Esophagus muscularis mucosa (tissue), 4 donors: Measurements from ENCODE around the gene NRIP1. TPM values are rescaled to one million over a fixed set of nuclear protein-coding genes. Genes with fewer than 3 reads are reported as not detected.

ENCODE experiments used
- DNase-seq: peaks from one replicate; pipeline ENCODE4 v3.0.0-alpha.2; 2017; ENCODE audit errors: extremely low spot score
- H3K27ac ChIP-seq, 4 donors: fragments of 200-600 bp; sonication (generic); replicated peaks in 1 of 4; 1 replicate in 3 of 4; 2 replicates in 1 of 4; pipeline ENCODE4 v1.5.1; 2016 to 2019; ENCODE audit warnings: mild to moderate bottlenecking in 1 of 4
- H3K27me3 ChIP-seq, 4 donors: fragments of 200-600 bp; sonication (generic); one replicate each; pipeline versions ENCODE4 v1.5.1 to v1.6.0; 2016 to 2019
- H3K36me3 ChIP-seq, 4 donors: fragments of 200-600 bp; sonication (generic); one replicate each; pipeline ENCODE4 v1.5.1; 2016 to 2019
- H3K4me1 ChIP-seq, 4 donors: fragments of 200-600 bp; sonication (generic); one replicate each; pipeline ENCODE4 v1.5.1; 2016 to 2019
- H3K4me3 ChIP-seq, 4 donors: fragments of 200-600 bp; sonication (generic); 1 replicate in 2 of 4; 2 replicates in 2 of 4; pipeline ENCODE4 v1.5.1; 2016 to 2019; ENCODE audit warnings: mild to moderate bottlenecking in 4 of 4, moderate library complexity in 1 of 4
- H3K9me3 ChIP-seq, 4 donors: fragments of 200-600 bp; sonication (generic); 1 replicate in 3 of 4; 2 replicates in 1 of 4; pipeline ENCODE4 v1.5.1; 2016 to 2019
- CTCF ChIP-seq, 3 experiments: fragments of 200-600 bp in 2 of 3; fragments of 450-650 bp in 1 of 3; sonication (generic) in 2 of 3; IDR thresholded peaks; one replicate each; pipeline ENCODE4 v1.5.1; 2017 to 2019; ENCODE audit warnings: antibody characterized with exemption in 3 of 3, mild to moderate bottlenecking in 2 of 3, moderate library complexity in 1 of 3
- EP300 ChIP-seq: sonication (generic); formaldehyde crosslinking; IDR thresholded peaks from one replicate; pipeline ENCODE4 v1.6.1; 2017; ENCODE audit warnings: antibody characterized with exemption
- POLR2A ChIP-seq: fragments of 450-650 bp; IDR thresholded peaks from one replicate; pipeline ENCODE4 v1.6.1; 2017; ENCODE audit warnings: antibody characterized with exemption, moderate library complexity, mild to moderate bottlenecking, low read depth
- POLR2AphosphoS5 ChIP-seq, 2 donors: sonication (generic); formaldehyde crosslinking; IDR thresholded peaks; one replicate each; pipeline ENCODE4 v1.6.1; 2017; ENCODE audit warnings: antibody characterized with exemption in 2 of 2
- WGBS: methylation state at CpG from one replicate; pipeline ENCODE4 v1.1.5; 2018; 5-methylcytosine and 5-hydroxymethylcytosine counted together
- intact Hi-C: fragments of 100-400 bp; cut with DNase I; formaldehyde crosslinking; loops from one replicate; pipeline ENCODE4 v1.15.1; 2023
- total RNA-seq, 4 donors: library from RNA; depleted of rRNA; stranded (reverse); fragments of >200 nt; gene quantifications; one replicate each; pipeline versions ENCODE4 v1.1.0 to v1.2.1, GENCODE V29; 2016

Gene NRIP1
- total RNA-seq, 4 donors from 2014 or later = 21.7 to 33.3 (median 28.5) TPM

GRCh38 chr21:15094706-15095105 is 29.9 kb upstream of the NRIP1 start:
- Histone ChIP-seq H3K27me3 (no peaks in the 10 kb centered on the region), H3K36me3 (no peaks in the 10 kb centered on the region), H3K27ac (no peak overlapping the region), H3K9me3 (no peaks in the 10 kb centered on the region), H3K4me3 (no peak overlapping the region), H3K4me1 (no peaks in the 10 kb centered on the region)
- intact Hi-C loops = no loop called here
- no peak for DNase-seq
- no peak for TF ChIP-seq POLR2A
- TF ChIP-seq EP300 = no peak
- no peak for TF ChIP-seq CTCF (IDR thresholded peaks at IDR 0.05)
- no peak for TF ChIP-seq POLR2AphosphoS5 (IDR thresholded peaks at IDR 0.05)
- 72% methylated on average over 4 of the region's 4 CpGs for WGBS

GRCh38 chr21:15093216-15093615 is 28.4 kb upstream of the NRIP1 start:
- H3K36me3 ChIP-seq = no peaks in the 10 kb centered on the region
- H3K4me1 ChIP-seq = no peaks in the 10 kb centered on the region
- no peaks in the 10 kb centered on the region for H3K9me3 ChIP-seq
- TF ChIP-seq CTCF (IDR thresholded peaks at IDR 0.05) = no peak
- TF ChIP-seq POLR2A = no peak
- no peak for TF ChIP-seq EP300
- TF ChIP-seq POLR2AphosphoS5 (IDR thresholded peaks at IDR 0.05) = no peak
- H3K27me3 ChIP-seq = no peaks in the 10 kb centered on the region
- no peak overlapping the region for H3K4me3 ChIP-seq
- DNase-seq = no peak
- 85% methylated on average over 1 of the region's 1 CpG for whole genome bisulfite sequencing
- intact Hi-C loops = no loop called here
- H3K27ac ChIP-seq = no peak overlapping the region

- Histone ChIP-seq H3K4me1 (no peaks in the 10 kb centered on the region), H3K9me3 (no peaks in the 10 kb centered on the region), H3K4me3 (no peak overlapping the region), H3K36me3 (no peaks in the 10 kb centered on the region), H3K27ac (no peak overlapping the region), H3K27me3 (no peaks in the 10 kb centered on the region)
- intact Hi-C loops = no loop called here
- TF ChIP-seq EP300 (no peak), CTCF (IDR thresholded peaks at IDR 0.05) (no peak), POLR2AphosphoS5 (IDR thresholded peaks at IDR 0.05) (no peak), POLR2A (no peak)
- DNase-seq = no peak
- 91% methylated on average over 2 of the region's 2 CpGs for WGBS
Measured at GRCh38 chr21:15092745-15093144, 27.9 kb upstream of the NRIP1 start.

GRCh38 chr21:15090390-15090789 is 25.6 kb upstream of the NRIP1 start:
- H3K36me3 ChIP-seq = no peaks in the 10 kb centered on the region
- TF ChIP-seq CTCF (IDR thresholded peaks at IDR 0.05) (no peak), POLR2A (no peak), POLR2AphosphoS5 (IDR thresholded peaks at IDR 0.05) (no peak), EP300 (no peak)
- no peak overlapping the region for H3K4me3 ChIP-seq
- H3K9me3 ChIP-seq = no peaks in the 10 kb centered on the region
- H3K27me3 ChIP-seq = no peaks in the 10 kb centered on the region
- no peak overlapping the region for H3K27ac ChIP-seq
- DNase-seq = no peak
- no peaks in the 10 kb centered on the region for H3K4me1 ChIP-seq
- intact Hi-C loops = no loop called here
- WGBS = 96% methylated on average over 1 of the region's 1 CpG

- Histone ChIP-seq H3K9me3 (no peaks in the 10 kb centered on the region), H3K4me1 (no peaks in the 10 kb centered on the region), H3K4me3 (no peak overlapping the region), H3K27me3 (no peaks in the 10 kb centered on the region), H3K36me3 (no peaks in the 10 kb centered on the region), H3K27ac (no peak overlapping the region)
- intact Hi-C loops = no loop called here
- TF ChIP-seq EP300 (no peak), CTCF (IDR thresholded peaks at IDR 0.05) (no peak), POLR2A (no peak), POLR2AphosphoS5 (IDR thresholded peaks at IDR 0.05) (no peak)
- WGBS = 89% methylated on average over 1 of the region's 1 CpG
- no peak for DNase-seq
Measured at GRCh38 chr21:15088488-15088887, 23.7 kb upstream of the NRIP1 start.
